Measurements from ENCODE around the gene KRTAP12-1. TPM values are rescaled to one million over a fixed set of nuclear protein-coding genes. Genes with fewer than 3 reads are reported as not detected.

Gene KRTAP12-1
- total RNA-seq (2011; cell fraction: chromatin; rRNA removed; ENCODE audit: low replicate concordance): not detected in 2 replicates
- total RNA-seq (2011; cell fraction: nucleolus; rRNA removed): not detected in 2 replicates
- not detected in 2 replicates for total RNA-seq (2011; cell fraction: nucleoplasm; rRNA removed)
- total RNA-seq (2014; rRNA removed): not detected in 2 replicates
- not detected in 2 replicates for total RNA-seq (2014; rRNA removed; fragmentation: Illumina TruSeq; extraction: Trizol)
- total RNA-seq (2015; rRNA removed; fragmentation: Illumina TruSeq; extraction: Trizol): not detected in 2 replicates
- not detected in 2 replicates for total RNA-seq (2021)
- polyA plus RNA-seq (2011; rRNA removed): not detected in 2 replicates
- polyA plus RNA-seq (2011; cell fraction: cytosol; rRNA removed): not detected in 2 replicates
- not detected in 2 replicates for polyA plus RNA-seq (2011; cell fraction: nucleus; rRNA removed)
- not detected in 2 replicates for polyA plus RNA-seq (2012)
- not detected in 2 replicates for polyA plus RNA-seq (2014; fragmentation: Illumina TruSeq; extraction: Trizol)
- not detected for polyA plus RNA-seq (2014; fragmentation: Nextera tagmentation; extraction: Ambion mirVana)
- not detected in 2 replicates for polyA plus RNA-seq (2014; rRNA removed)
- polyA minus RNA-seq (2011; rRNA and poly(A)+ RNA removed): not detected in 2 replicates
- not detected in 2 replicates for polyA minus RNA-seq (2011; cell fraction: cytosol; rRNA and poly(A)+ RNA removed)
- not detected in 2 replicates for polyA minus RNA-seq (2011; cell fraction: nucleus; rRNA and poly(A)+ RNA removed)
- Bru-seq, nascent RNA: not detected
- not detected for BruChase-seq, experiment 1, labeled RNA remaining after a 2-hour chase
- not detected for BruChase-seq, experiment 2, labeled RNA remaining after a 6-hour chase
- long read RNA-seq, experiment 1: 0 reads
- long read RNA-seq, experiment 2: 0 reads
- long read RNA-seq, experiment 3: 0 reads

GRCh38 chr21:44681861-44682579 is at the start of gene KRTAP12-1:
KRTAP12-1 (minus strand) TSS chr21:44682163; CDS start chr21:44682123, 40 bp downstream.
- WGBS (ENCODE audit: insufficient coverage, low coverage, missing lambda C conversion rate): under 1% methylated on average over 21 of the region's 23 CpGs
- TF ChIP-seq ARID1B (IDR thresholded peaks at IDR 0.05): peak; percentile 52
- peak in 1 of 2 experiments; percentile 49; a peak in 1 of 4 replicates for TF ChIP-seq RCOR1 (IDR thresholded peaks at IDR 0.05; ENCODE audit: borderline replicate concordance in 1 of 2, low read depth in 2 of 2, low read length in 2 of 2)
- no peak for TF ChIP-seq ZNF512 (tag; IDR thresholded peaks at IDR 0.05)
- TF ChIP-seq CHD2 (IDR thresholded peaks at IDR 0.05; ENCODE audit: low read depth, low read length): no peak
- no peak for TF ChIP-seq PCBP2 (IDR thresholded peaks at IDR 0.05; ENCODE audit: low read depth, low read length, poor library complexity, severe bottlenecking)
- no peak for TF ChIP-seq STAT5B (CRISPR knock-in tag; IDR thresholded peaks at IDR 0.05)
- TF ChIP-seq ZEB2 (IDR thresholded peaks at IDR 0.05): peak; percentile 48; the same call in 1 of the 2 replicates
- 0 out of 2 replicates have a peak, but pooled peaks have one; percentile 45 for TF ChIP-seq CBFA2T2 (conservative IDR thresholded peaks at IDR 0.05)
- TF ChIP-seq CTBP1 (IDR thresholded peaks at IDR 0.05; ENCODE audit: borderline replicate concordance): peak; percentile 71; the same call in 1 of the 2 replicates
- TF ChIP-seq NFIC (IDR thresholded peaks at IDR 0.05): peak; percentile 83
- no peak for TF ChIP-seq CTCFL (IDR thresholded peaks at IDR 0.05; ENCODE audit: borderline replicate concordance, insufficient read depth, low read depth, low read length, poor library complexity, severe bottlenecking)
- peak; percentile 27; the same call in 1 of the 2 replicates for TF ChIP-seq TCF3 (CRISPR knock-in tag; IDR thresholded peaks at IDR 0.05)
- peak; percentile 64 for TF ChIP-seq CBFA2T3 (IDR thresholded peaks at IDR 0.05)
- no peak for TF ChIP-seq HMBOX1 (IDR thresholded peaks at IDR 0.05)
- peak; percentile 34; the same call in 1 of the 2 replicates for TF ChIP-seq TAL1 (IDR thresholded peaks at IDR 0.05)
- Histone ChIP-seq H3K36me3 (ENCODE audit: control insufficient read depth, insufficient read depth, low read length) (no peaks in the 10 kb centered on the region), H4K20me1 (replicated peaks; ENCODE audit: control insufficient read depth, insufficient read depth, low read length) (0 out of 2 replicates have a peak, but pooled peaks cover 2% of the 10 kb centered on the region), H3K79me2 (ENCODE audit: control insufficient read depth, insufficient read depth, low read length) (no peaks in the 10 kb centered on the region), H3K9me3 (replicated peaks; ENCODE audit: control insufficient read depth, insufficient read depth, low read depth, low read length) (no peaks in the 10 kb centered on the region), H3K9ac (ENCODE audit: insufficient read depth in 1 of 2, low read depth in 2 of 2, low read length in 2 of 2) (no peak within 1 kb of the TSS), H3K4me3 (no peak within 1 kb of the TSS), H3K9me1 (ENCODE audit: control insufficient read depth, insufficient read depth, low read length) (no peaks in the 10 kb centered on the region), H3K27ac (ENCODE audit: extremely low read depth, low read depth, low read length) (no peak within 1 kb of the TSS), H3K4me1 (replicated peaks in 1 of 2; ENCODE audit: control insufficient read depth in 2 of 2, insufficient read depth in 2 of 2, low read length in 2 of 2) (peaks cover 0 to 6% of the 10 kb centered on the region in 2 experiments; a peak in 2 of 5 replicates), H3K4me2 (ENCODE audit: insufficient read depth, low read length) (no peak within 1 kb of the TSS), H2AFZ (ENCODE audit: low read depth, low read length) (no peak within 1 kb of the TSS), H3K27me3 (ENCODE audit: control insufficient read depth in 2 of 2, insufficient read depth in 2 of 2, low read length in 2 of 2) (peaks cover 10 to 42% of the 10 kb centered on the region in 2 experiments)
- in situ Hi-C loops (cut with MboI): no loop called here
- ChIA-PET POLR2A (interaction anchor here (0.9 to 1.6 kb wide), 3 partner anchors 9 to 31 kb away, joined by 3 to 4 read pairs (median 4); no protein-coding TSS in a partner anchor), CTCF (ENCODE audit: low intra/inter-chr PET ratio) (no interaction called here)
- ATAC-seq (no peak), FAIRE-seq (peak; percentile 46), DNase-seq (ENCODE audit: extremely low read depth in 1 of 4, low spot score in 3 of 4) (peak in 1 of 4 experiments; percentile 30)
- no TSS peak for BruUV-seq (replicated peaks)
- intact Hi-C loops (cut with micrococcal nuclease): no loop called here
